AG10803 (cell line): ENCODE measurements around the gene KDM1B.

Source experiments
- DNase-seq: peaks from one replicate; pipeline ENCODE4 v3.0.0; 2010; ENCODE audit warnings: low read depth
- H3K4me3 ChIP-seq: 2 replicates; pipeline ENCODE4 v1.5.1; 2011; ENCODE audit warnings: mild to moderate bottlenecking, low read length, control low read depth
- CTCF ChIP-seq: conservative IDR thresholded peaks from 2 replicates; pipeline ENCODE4 v1.5.1; 2011; ENCODE audit warnings: mild to moderate bottlenecking, low read length, control low read depth, inconsistent platforms

The KDM1B gene

GRCh38 chr6:18209539-18210197 lies 54.4 kb downstream of the KDM1B start:
- DNase-seq = no peak
- no peak overlapping the region for H3K4me3 ChIP-seq
- TF ChIP-seq CTCF = no peak

- no peak overlapping the region for H3K4me3 ChIP-seq
- no peak for TF ChIP-seq CTCF
- no peak for DNase-seq
Measured at GRCh38 chr6:18210707-18211106, 55.5 kb downstream of the KDM1B start.

GRCh38 chr6:18211338-18211737 lies 56.1 kb downstream of the KDM1B start:
- no peak for TF ChIP-seq CTCF
- DNase-seq = no peak
- no peak overlapping the region for H3K4me3 ChIP-seq

GRCh38 chr6:18212231-18212630 lies 57.0 kb downstream of the KDM1B start:
- DNase-seq = no peak
- TF ChIP-seq CTCF = no peak
- no peak overlapping the region for H3K4me3 ChIP-seq

GRCh38 chr6:18213439-18213838 lies 58.2 kb downstream of the KDM1B start:
- DNase-seq = no peak
- H3K4me3 ChIP-seq = no peak overlapping the region
- no peak for TF ChIP-seq CTCF

GRCh38 chr6:18214003-18214402 lies 58.8 kb downstream of the KDM1B start:
- no peak for TF ChIP-seq CTCF
- H3K4me3 ChIP-seq = no peak overlapping the region
- DNase-seq = no peak

- DNase-seq = no peak
- no peak overlapping the region for H3K4me3 ChIP-seq
- no peak for TF ChIP-seq CTCF
Measured at GRCh38 chr6:18215436-18215835, 60.2 kb downstream of the KDM1B start.
